Activated CD8-positive, alpha-beta T cell treated with anti-CD3 and anti-CD28 coated beads, Interleukin-2, amount 10 ng/mL, durations not matched to agents 7 days and 5 days (primary cell): Measurements from ENCODE around the gene KLF5. TPM values are rescaled to one million over a fixed set of nuclear protein-coding genes. Genes with fewer than 3 reads are reported as not detected.

ENCODE experiments used
- ATAC-seq: fragments of 150-1000 bp; cut with Tn5 transposase; one replicate; pipeline ENCODE4 v1.10.0; 2021; ENCODE audit warnings: moderate library complexity
- CTCF ChIA-PET: fragments of 350-600 bp; sonication (Branson Sonifier 250); formaldehyde crosslinking; loops from one replicate; lab custom pipeline; 2021; ENCODE audit warnings: antibody characterized with exemption; lab: Charles Lee
- POLR2A ChIA-PET: fragments of 350-600 bp; sonication (Branson Sonifier 250); formaldehyde crosslinking; loops from one replicate; lab custom pipeline; 2021; ENCODE audit warnings: antibody characterized with exemption; lab: Charles Lee
- DNase-seq: peaks from one replicate; pipeline ENCODE4 v3.0.0-alpha.2; 2020
- H3K27ac Mint-ChIP-seq: one replicate; pipeline ENCODE4 v1.8.0; 2021; ENCODE audit warnings: mild to moderate bottlenecking, mixed read lengths
- H3K27me3 Mint-ChIP-seq: one replicate; pipeline ENCODE4 v1.8.0; 2021; ENCODE audit warnings: low read depth, mixed read lengths
- H3K36me3 Mint-ChIP-seq: one replicate; pipeline ENCODE4 v1.8.0; 2021; ENCODE audit warnings: low read depth, mixed read lengths
- H3K4me1 Mint-ChIP-seq: one replicate; pipeline ENCODE4 v1.8.0; 2021; ENCODE audit warnings: low read depth, mixed read lengths
- H3K4me3 Mint-ChIP-seq: one replicate; pipeline ENCODE4 v1.8.0; 2021; ENCODE audit warnings: mild to moderate bottlenecking, mixed read lengths
- H3K9me3 Mint-ChIP-seq: one replicate; pipeline ENCODE4 v1.8.0; 2022; ENCODE audit warnings: mixed read lengths; ENCODE audit not compliant: insufficient read depth
- total RNA-seq, 2 experiments: library from RNA; stranded (reverse); gene quantifications; one replicate each; pipeline ENCODE4 v1.2.3, GENCODE V29; 2021

Gene KLF5
- total RNA-seq, 2 experiments from 2014 or later = 5.4 to 7.4 TPM

- Mint-ChIP-seq H3K36me3 (no peaks in the 10 kb centered on the region), H3K27ac (no peak overlapping the region), H3K4me1 (no peaks in the 10 kb centered on the region), H3K4me3 (no peak overlapping the region), H3K9me3 (no peaks in the 10 kb centered on the region), H3K27me3 (peaks cover 8% of the 10 kb centered on the region)
- DNase-seq = no peak
- CTCF ChIA-PET = no interaction called here
- no peak for ATAC-seq
- POLR2A ChIA-PET = no interaction called here
Measured at GRCh38 chr13:73110814-73111213, 52.0 kb downstream of the KLF5 start.

GRCh38 chr13:73111331-73111730, 52.5 kb downstream of the KLF5 start:
- no peak for ATAC-seq
- Mint-ChIP-seq H3K36me3 (no peaks in the 10 kb centered on the region), H3K4me3 (no peak overlapping the region), H3K27me3 (peaks cover 8% of the 10 kb centered on the region), H3K4me1 (no peaks in the 10 kb centered on the region), H3K9me3 (no peaks in the 10 kb centered on the region), H3K27ac (no peak overlapping the region)
- ChIA-PET POLR2A (no interaction called here), CTCF (no interaction called here)
- no peak for DNase-seq

GRCh38 chr13:73119612-73120011, 60.8 kb downstream of the KLF5 start:
- POLR2A ChIA-PET = no interaction called here
- H3K9me3 Mint-ChIP-seq = no peaks in the 10 kb centered on the region
- no peaks in the 10 kb centered on the region for H3K36me3 Mint-ChIP-seq
- ATAC-seq (no peak), DNase-seq (no peak)
- no peak overlapping the region for H3K27ac Mint-ChIP-seq
- no peaks in the 10 kb centered on the region for H3K4me1 Mint-ChIP-seq
- no peak overlapping the region for H3K4me3 Mint-ChIP-seq
- peaks cover under 1% of the 10 kb centered on the region for H3K27me3 Mint-ChIP-seq
- CTCF ChIA-PET = no interaction called here
